ENCODE results near the gene GLI3. TPM values are rescaled to one million over a fixed set of nuclear protein-coding genes. Genes with fewer than 3 reads are reported as not detected.

Gene GLI3
- total RNA-seq, 2 donors from 2014 or later: 9.2 to 14.7 TPM

DNA sequence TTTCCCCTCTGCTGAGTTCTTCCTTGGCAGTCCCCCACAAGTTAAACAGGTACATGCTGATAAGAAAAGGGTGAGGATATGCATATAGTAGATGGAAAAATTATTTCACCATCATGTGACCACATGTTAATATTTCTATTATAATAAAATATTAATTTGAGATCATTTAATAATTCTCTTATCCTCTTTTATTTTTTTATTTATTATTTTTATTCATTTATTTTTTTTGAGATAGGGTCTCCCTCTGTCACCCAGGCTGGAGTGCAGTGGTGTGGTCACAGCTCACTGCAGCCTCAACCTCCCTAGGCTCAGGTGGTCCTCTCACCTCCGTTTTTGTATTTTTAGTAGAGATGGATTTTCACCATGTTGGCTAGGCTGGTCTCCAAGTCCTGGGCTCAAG, 11.6 kb upstream of the GLI3 start:
- H3K4me1 ChIP-seq (replicated peaks): no peaks in the 10 kb centered on the region
- H3K36me3 ChIP-seq: no peaks in the 10 kb centered on the region
- H3K9me3 ChIP-seq: no peaks in the 10 kb centered on the region
- TF ChIP-seq POLR2A (IDR thresholded peaks at IDR 0.05): no peak
- TF ChIP-seq, protein P1, sequence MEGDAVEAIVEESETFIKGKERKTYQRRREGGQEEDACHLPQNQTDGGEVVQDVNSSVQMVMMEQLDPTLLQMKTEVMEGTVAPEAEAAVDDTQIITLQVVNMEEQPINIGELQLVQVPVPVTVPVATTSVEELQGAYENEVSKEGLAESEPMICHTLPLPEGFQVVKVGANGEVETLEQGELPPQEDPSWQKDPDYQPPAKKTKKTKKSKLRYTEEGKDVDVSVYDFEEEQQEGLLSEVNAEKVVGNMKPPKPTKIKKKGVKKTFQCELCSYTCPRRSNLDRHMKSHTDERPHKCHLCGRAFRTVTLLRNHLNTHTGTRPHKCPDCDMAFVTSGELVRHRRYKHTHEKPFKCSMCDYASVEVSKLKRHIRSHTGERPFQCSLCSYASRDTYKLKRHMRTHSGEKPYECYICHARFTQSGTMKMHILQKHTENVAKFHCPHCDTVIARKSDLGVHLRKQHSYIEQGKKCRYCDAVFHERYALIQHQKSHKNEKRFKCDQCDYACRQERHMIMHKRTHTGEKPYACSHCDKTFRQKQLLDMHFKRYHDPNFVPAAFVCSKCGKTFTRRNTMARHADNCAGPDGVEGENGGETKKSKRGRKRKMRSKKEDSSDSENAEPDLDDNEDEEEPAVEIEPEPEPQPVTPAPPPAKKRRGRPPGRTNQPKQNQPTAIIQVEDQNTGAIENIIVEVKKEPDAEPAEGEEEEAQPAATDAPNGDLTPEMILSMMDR (IDR thresholded peaks at IDR 0.05): no peak
- TF ChIP-seq POLR2AphosphoS5 (IDR thresholded peaks at IDR 0.05): no peak
- intact Hi-C loops (cut with DNase I): no loop called here
- no peak overlapping the region for H3K27ac ChIP-seq
- no peaks in the 10 kb centered on the region for H3K27me3 ChIP-seq (replicated peaks; ENCODE audit: insufficient read depth)
- WGBS: 97% methylated on average over 1 of the region's 1 CpG
- no peak for DNase-seq (ENCODE audit: low spot score)
- H3K4me3 ChIP-seq: no peak overlapping the region

DNA sequence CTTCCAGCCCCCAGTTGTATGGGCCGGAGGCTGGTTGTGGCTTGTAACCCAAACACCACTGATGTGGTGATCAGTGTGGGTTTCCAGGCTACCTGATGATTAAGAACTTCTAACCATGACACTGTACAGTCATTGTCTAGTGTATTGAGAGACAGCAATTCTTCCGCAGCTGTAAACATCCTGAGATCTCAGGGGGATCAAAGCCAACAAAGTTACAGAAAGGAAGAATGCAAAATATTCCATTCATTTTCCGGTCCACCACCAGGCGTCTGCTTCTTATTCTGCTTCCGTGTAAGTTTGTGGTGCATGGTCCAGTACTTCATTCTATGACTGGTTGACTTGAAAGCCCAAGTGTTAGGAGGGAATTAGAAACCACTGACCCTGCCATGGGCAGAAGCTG, 10.3 kb upstream of the GLI3 start:
- no peak for DNase-seq (ENCODE audit: low spot score)
- 57% methylated on average over 5 of the region's 5 CpGs for WGBS
- Histone ChIP-seq H3K27ac (no peak overlapping the region), H3K9me3 (no peaks in the 10 kb centered on the region), H3K36me3 (no peaks in the 10 kb centered on the region), H3K4me3 (no peak overlapping the region), H3K4me1 (replicated peaks) (no peaks in the 10 kb centered on the region), H3K27me3 (replicated peaks; ENCODE audit: insufficient read depth) (no peaks in the 10 kb centered on the region)
- no peak for TF ChIP-seq POLR2A (IDR thresholded peaks at IDR 0.05)
- TF ChIP-seq POLR2AphosphoS5 (IDR thresholded peaks at IDR 0.05): no peak
- TF ChIP-seq, protein P1 (IDR thresholded peaks at IDR 0.05): no peak
- intact Hi-C loops (cut with DNase I): no loop called here

DNA sequence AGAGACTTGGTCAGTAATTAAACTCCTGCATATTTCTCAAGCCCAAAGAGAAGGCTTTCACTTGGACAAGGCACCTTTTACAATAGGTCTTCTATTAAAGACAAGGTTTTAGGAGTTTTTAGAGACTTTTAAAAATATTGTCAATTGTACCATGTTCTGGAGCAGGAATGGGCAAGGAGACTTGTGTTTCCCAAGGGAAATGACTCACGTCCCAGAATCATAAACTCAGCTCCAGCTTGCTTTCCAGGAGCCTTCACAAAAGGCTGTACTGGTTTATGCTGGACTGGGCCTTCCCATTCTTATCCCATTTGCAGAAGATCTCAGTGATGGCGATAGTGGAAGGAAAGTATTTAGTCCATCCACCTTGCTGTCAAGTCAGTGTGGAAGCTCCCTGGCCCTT, 7.8 kb upstream of the GLI3 start:
- WGBS: 90% methylated on average over 2 of the region's 2 CpGs
- no peaks in the 10 kb centered on the region for H3K27me3 ChIP-seq (replicated peaks; ENCODE audit: insufficient read depth)
- no peak overlapping the region for H3K27ac ChIP-seq
- DNase-seq (ENCODE audit: low spot score): no peak
- H3K9me3 ChIP-seq: no peaks in the 10 kb centered on the region
- H3K4me3 ChIP-seq: no peak overlapping the region
- H3K4me1 ChIP-seq (replicated peaks): no peaks in the 10 kb centered on the region
- intact Hi-C loops (cut with DNase I): no loop called here
- H3K36me3 ChIP-seq: no peaks in the 10 kb centered on the region
- no peak for TF ChIP-seq POLR2A (IDR thresholded peaks at IDR 0.05)
- TF ChIP-seq, protein P1 (IDR thresholded peaks at IDR 0.05): no peak
- TF ChIP-seq POLR2AphosphoS5 (IDR thresholded peaks at IDR 0.05): no peak

DNA sequence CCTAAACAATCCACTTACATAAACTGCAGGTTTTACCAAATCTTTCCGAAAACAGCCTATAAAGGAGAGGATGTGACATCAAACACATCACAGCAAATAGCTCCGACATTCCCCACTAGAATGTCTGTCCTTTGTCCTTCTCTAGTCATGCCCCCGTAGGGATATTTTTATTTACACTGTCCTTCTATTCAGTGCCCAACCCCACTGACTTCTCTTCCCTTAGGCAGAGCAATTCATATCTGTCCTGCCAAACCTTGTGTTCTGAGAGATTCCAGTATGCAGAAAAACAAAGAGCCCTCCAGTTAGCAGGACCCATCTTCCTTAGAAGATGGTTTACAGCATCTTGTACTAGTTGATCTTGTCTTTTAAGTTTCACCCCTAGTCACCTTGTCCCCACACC, 5.4 kb upstream of the GLI3 start:
- H3K27me3 ChIP-seq (replicated peaks; ENCODE audit: insufficient read depth): no peaks in the 10 kb centered on the region
- intact Hi-C loops (cut with DNase I): no loop called here
- TF ChIP-seq POLR2A (IDR thresholded peaks at IDR 0.05) (no peak), POLR2AphosphoS5 (IDR thresholded peaks at IDR 0.05) (no peak)
- TF ChIP-seq, protein P1 (IDR thresholded peaks at IDR 0.05): no peak
- no peaks in the 10 kb centered on the region for H3K9me3 ChIP-seq
- 82% methylated on average over 3 of the region's 3 CpGs for WGBS
- no peak overlapping the region for H3K27ac ChIP-seq
- H3K4me1 ChIP-seq (replicated peaks): no peaks in the 10 kb centered on the region
- DNase-seq (ENCODE audit: low spot score): no peak
- no peak overlapping the region for H3K4me3 ChIP-seq
- H3K36me3 ChIP-seq: no peaks in the 10 kb centered on the region

DNA sequence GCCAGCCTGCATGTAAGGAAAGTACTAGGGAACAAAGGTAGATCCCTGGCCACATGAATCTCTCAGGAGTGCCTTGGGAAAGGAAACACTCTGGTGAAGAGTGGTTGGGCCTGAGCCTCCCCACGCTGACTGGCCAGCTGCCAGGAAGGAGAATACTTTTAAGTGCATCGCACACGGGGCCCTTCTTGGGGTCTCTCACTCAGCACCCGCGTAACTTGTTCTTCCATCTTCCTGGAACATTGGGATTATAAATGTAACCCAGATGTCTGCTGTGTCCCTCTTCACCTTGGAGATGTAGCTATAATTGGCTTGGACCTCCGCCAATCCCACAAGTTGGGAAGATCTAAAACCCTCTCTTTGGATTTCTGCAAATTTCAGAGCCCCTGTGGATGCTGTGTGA, 4.4 kb upstream of the GLI3 start:
- no peaks in the 10 kb centered on the region for H3K36me3 ChIP-seq
- intact Hi-C loops (cut with DNase I): no loop called here
- TF ChIP-seq POLR2AphosphoS5 (IDR thresholded peaks at IDR 0.05): no peak
- no peak for TF ChIP-seq POLR2A (IDR thresholded peaks at IDR 0.05)
- TF ChIP-seq, protein P1 (IDR thresholded peaks at IDR 0.05): no peak
- no peaks in the 10 kb centered on the region for H3K27me3 ChIP-seq (replicated peaks; ENCODE audit: insufficient read depth)
- H3K27ac ChIP-seq: no peak overlapping the region
- no peaks in the 10 kb centered on the region for H3K9me3 ChIP-seq
- DNase-seq (ENCODE audit: low spot score): no peak
- H3K4me3 ChIP-seq: no peak overlapping the region
- no peaks in the 10 kb centered on the region for H3K4me1 ChIP-seq (replicated peaks)
- WGBS: 54% methylated on average over 6 of the region's 6 CpGs
